Tibial nerve (tissue), 4 donors: ENCODE measurements around the gene DOK5. TPM values are rescaled to one million over a fixed set of nuclear protein-coding genes. Genes with fewer than 3 reads are reported as not detected.

Experiments used
- DNase-seq, 2 donors: peaks; one replicate each; pipeline ENCODE4 v3.0.0-alpha.2; 2019; ENCODE audit warnings: low spot score in 2 of 2
- H3K27ac ChIP-seq, 4 donors: fragments of 200-600 bp; sonication (generic) in 3 of 4; one replicate each; pipeline ENCODE4 v1.5.1; 2017 to 2019; ENCODE audit warnings: mild to moderate bottlenecking in 1 of 4
- H3K27me3 ChIP-seq, 2 donors: fragments of 200-600 bp; sonication (generic) in 1 of 2; one replicate each; pipeline versions ENCODE4 v1.5.1 to v1.6.0; 2017 to 2019
- H3K36me3 ChIP-seq, 3 donors: fragments of 200-600 bp; sonication (generic); one replicate each; pipeline ENCODE4 v1.5.1; 2018 to 2019
- H3K4me1 ChIP-seq, 4 donors: fragments of 200-600 bp; sonication (generic) in 3 of 4; one replicate each; pipeline ENCODE4 v1.5.1; 2017 to 2019
- H3K4me3 ChIP-seq, 4 donors: fragments of 200-600 bp; sonication (generic) in 3 of 4; one replicate each; pipeline ENCODE4 v1.5.1; 2017 to 2019; ENCODE audit warnings: mild to moderate bottlenecking in 1 of 4, moderate library complexity in 1 of 4
- H3K9me3 ChIP-seq, 4 donors: fragments of 200-600 bp; sonication (generic) in 3 of 4; one replicate each; pipeline ENCODE4 v1.5.1; 2017 to 2019
- CTCF ChIP-seq, 5 experiments: fragments of 200-600 bp in 3 of 5; fragments of 450-650 bp in 2 of 5; sonication (generic) in 3 of 5; IDR thresholded peaks; one replicate each; pipeline ENCODE4 v1.5.1; 2016 to 2019; ENCODE audit warnings: antibody characterized with exemption in 5 of 5, mild to moderate bottlenecking in 3 of 5, moderate library complexity in 2 of 5
- EP300 ChIP-seq, 2 donors: sonication (generic); formaldehyde crosslinking; IDR thresholded peaks; one replicate each; pipeline ENCODE4 v1.6.1; 2017; ENCODE audit warnings: antibody characterized with exemption in 2 of 2, mild to moderate bottlenecking in 1 of 2
- POLR2A ChIP-seq, 2 donors: fragments of 450-650 bp; IDR thresholded peaks; one replicate each; pipeline ENCODE4 v1.6.1; 2017; ENCODE audit warnings: antibody characterized with exemption in 2 of 2, mild to moderate bottlenecking in 2 of 2, moderate library complexity in 2 of 2
- WGBS, 2 donors: methylation state at CpG; one replicate each; pipeline ENCODE4 v1.1.5; 2018; 5-methylcytosine and 5-hydroxymethylcytosine counted together
- total RNA-seq, 4 donors: library from RNA; depleted of rRNA; stranded (reverse); fragments of >200 nt; gene quantifications; one replicate each; pipeline ENCODE4 v1.1.0, GENCODE V29; 2016

DOK5 gene
- total RNA-seq, 4 donors from 2014 or later, result 5.3 to 11.3 (median 7.5) TPM

DNA sequence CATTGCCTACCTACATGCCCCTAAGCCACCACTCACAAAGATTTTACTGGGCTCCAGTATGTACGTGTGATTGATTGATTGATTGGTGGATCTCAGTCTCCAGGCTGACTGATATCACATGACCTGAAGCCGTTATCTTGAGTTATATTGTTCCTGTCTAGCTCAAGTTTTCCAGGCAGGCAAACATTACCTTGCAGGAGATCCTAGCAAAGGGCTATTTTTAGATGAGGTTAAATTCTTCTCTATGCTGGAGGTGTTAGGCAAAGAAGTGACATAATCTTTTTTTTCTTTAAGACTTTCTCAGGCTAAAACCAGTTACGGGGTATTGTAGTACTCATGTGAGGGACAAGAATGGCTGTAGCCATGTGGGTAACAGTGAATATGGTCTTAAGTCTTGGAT lies 125.2 kb downstream of the DOK5 start:
- no peak overlapping the region for H3K27ac ChIP-seq
- WGBS, 2 donors, result 70 to 93% methylated on average over 3 of the region's 3 CpGs
- no peaks in the 10 kb centered on the region for H3K36me3 ChIP-seq
- H3K4me1 ChIP-seq, result no peaks in the 10 kb centered on the region
- H3K4me3 ChIP-seq, result no peak overlapping the region
- no peaks in the 10 kb centered on the region for H3K27me3 ChIP-seq
- TF ChIP-seq EP300 (IDR thresholded peaks at IDR 0.05) (no peak), POLR2A (IDR thresholded peaks at IDR 0.05) (no peak), CTCF (IDR thresholded peaks at IDR 0.05) (no peak)
- no peaks in the 10 kb centered on the region for H3K9me3 ChIP-seq
- DNase-seq, result no peak

DNA sequence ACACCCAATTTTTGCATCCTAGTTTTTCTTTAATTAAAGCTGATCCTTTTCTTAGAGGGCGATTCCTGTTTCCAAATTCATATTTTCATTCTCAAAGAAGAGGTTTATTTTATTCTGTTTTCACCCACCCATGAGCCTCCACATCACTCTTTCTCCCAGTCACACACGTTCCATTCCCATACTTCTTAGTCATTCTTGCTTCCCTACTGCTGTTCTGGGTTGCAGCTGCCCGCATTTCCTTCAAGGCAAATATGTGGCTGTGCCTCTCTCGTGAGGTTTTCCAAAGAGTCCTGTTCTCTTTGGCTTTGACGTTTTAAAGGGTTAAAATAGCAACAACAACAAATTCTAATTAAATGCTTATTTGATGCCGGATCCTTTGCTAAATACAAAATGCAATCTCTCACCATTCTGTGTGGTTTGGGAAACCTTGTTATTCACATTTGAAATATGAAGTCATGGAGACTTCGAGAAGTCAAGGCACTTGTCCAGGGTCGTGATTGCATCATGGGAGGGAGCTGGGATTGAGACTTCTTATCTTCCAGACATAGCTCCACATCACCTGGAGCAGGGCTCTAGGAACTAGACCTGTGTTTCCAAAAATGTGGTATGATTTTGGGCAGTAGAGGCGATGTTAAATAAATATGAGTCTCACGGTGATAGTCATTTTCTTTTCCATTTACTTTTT lies 126.6 kb downstream of the DOK5 start:
- WGBS, 2 donors, result 76 to 82% methylated on average over 10 of the region's 10 CpGs

GRCh38 chr20:54605319-54605718 lies 129.9 kb downstream of the DOK5 start:
- no peak for TF ChIP-seq EP300 (IDR thresholded peaks at IDR 0.05)
- TF ChIP-seq POLR2A (IDR thresholded peaks at IDR 0.05), result no peak
- no peak for TF ChIP-seq CTCF (IDR thresholded peaks at IDR 0.05)
- DNase-seq, result no peak
- no peaks in the 10 kb centered on the region for H3K4me1 ChIP-seq
- H3K27me3 ChIP-seq, result no peaks in the 10 kb centered on the region
- H3K4me3 ChIP-seq, result no peak overlapping the region
- no peaks in the 10 kb centered on the region for H3K36me3 ChIP-seq
- 76 to 94% methylated on average over 3 of the region's 3 CpGs for WGBS, 2 donors
- no peaks in the 10 kb centered on the region for H3K9me3 ChIP-seq
- no peak overlapping the region for H3K27ac ChIP-seq

More for the DNA sequence above, 126.6 kb downstream of the DOK5 start:
- TF ChIP-seq EP300 (IDR thresholded peaks at IDR 0.05) (no peak), CTCF (IDR thresholded peaks at IDR 0.05) (no peak), POLR2A (IDR thresholded peaks at IDR 0.05) (no peak)
- H3K4me1 ChIP-seq, result no peaks in the 10 kb centered on the region
- no peak overlapping the region for H3K27ac ChIP-seq
- no peaks in the 10 kb centered on the region for H3K27me3 ChIP-seq
- DNase-seq, result no peak
- no peaks in the 10 kb centered on the region for H3K9me3 ChIP-seq
- no peaks in the 10 kb centered on the region for H3K36me3 ChIP-seq
- no peak overlapping the region for H3K4me3 ChIP-seq

GRCh38 chr20:54606380-54606779 lies 131.0 kb downstream of the DOK5 start:
- WGBS, 2 donors, result 55 to 61% methylated on average over 3 of the region's 3 CpGs

More at GRCh38 chr20:54606380-54606779, 131.0 kb downstream of the DOK5 start:
- no peak overlapping the region for H3K27ac ChIP-seq
- H3K36me3 ChIP-seq, result no peaks in the 10 kb centered on the region
- H3K9me3 ChIP-seq, result no peaks in the 10 kb centered on the region
- DNase-seq, result no peak
- H3K27me3 ChIP-seq, result no peaks in the 10 kb centered on the region
- no peak overlapping the region for H3K4me3 ChIP-seq
- H3K4me1 ChIP-seq, result no peaks in the 10 kb centered on the region
- TF ChIP-seq EP300 (IDR thresholded peaks at IDR 0.05) (peak in 1 of 2 donors; percentile 18), CTCF (IDR thresholded peaks at IDR 0.05) (no peak)
